RWPE2 (cell line): ENCODE measurements around the gene RAI14.
"Not testable (repeated sequence)": the region's sequence is repeated elsewhere in the genome, so short reads cannot be mapped to it uniquely, and the experiment has no call there.

ENCODE experiments used
- ATAC-seq: fragments of 200-7000 bp; cut with Tn5 transposase; 3 replicates; pipeline ENCODE4 v1.9.1; 2021; ENCODE audit warnings: low read depth
- DNase-seq: peaks from one replicate; pipeline ENCODE4 v3.0.0-alpha.2; 2020; ENCODE audit warnings: low spot score
- H3K27ac ChIP-seq: fragments of 450-650 bp; 2 replicates; pipeline ENCODE4 v1.5.1; 2017; ENCODE audit warnings: mild to moderate bottlenecking; ENCODE audit not compliant: poor library complexity, severe bottlenecking
- H3K27me3 ChIP-seq: fragments of 250-450 bp; sonication (Bioruptor Pico); 2 replicates; pipeline ENCODE4 v1.5.1; 2021; ENCODE audit warnings: mild to moderate bottlenecking, moderate library complexity; ENCODE audit not compliant: insufficient read depth, poor library complexity, severe bottlenecking
- H3K36me3 ChIP-seq: fragments of 250-450 bp; sonication (Bioruptor Pico); 2 replicates; pipeline ENCODE4 v1.5.1; 2020; ENCODE audit warnings: low read depth, mild to moderate bottlenecking, moderate library complexity
- H3K4me1 ChIP-seq: fragments of 250-450 bp; sonication (Bioruptor Pico); 2 replicates; pipeline ENCODE4 v1.5.1; 2021; ENCODE audit warnings: mild to moderate bottlenecking, moderate library complexity; ENCODE audit not compliant: insufficient read depth, poor library complexity, severe bottlenecking
- H3K4me3 ChIP-seq: fragments of 250-450 bp; sonication (Bioruptor Pico); 2 replicates; pipeline ENCODE4 v1.5.1; 2021; ENCODE audit warnings: mild to moderate bottlenecking, moderate library complexity; ENCODE audit not compliant: severe bottlenecking
- H3K9me3 ChIP-seq: fragments of 250-450 bp; sonication (Bioruptor Pico); 2 replicates; pipeline ENCODE4 v1.5.1; 2021; ENCODE audit warnings: mild to moderate bottlenecking, moderate library complexity; ENCODE audit not compliant: severe bottlenecking
- TF ChIP-seq, protein P1 (sequence below): fragments of 450-650 bp; IDR thresholded peaks from one replicate; pipeline ENCODE4 v1.5.1; 2017; ENCODE audit warnings: mild to moderate bottlenecking, moderate library complexity; ENCODE audit not compliant: poor library complexity, severe bottlenecking

The RAI14 gene

GRCh38 chr5:34755926-34756325, 99.8 kb downstream of the RAI14 start:
- ATAC-seq, result no peak
- H3K36me3 ChIP-seq, result peaks cover 40% of the 10 kb centered on the region
- TF ChIP-seq, protein P1, sequence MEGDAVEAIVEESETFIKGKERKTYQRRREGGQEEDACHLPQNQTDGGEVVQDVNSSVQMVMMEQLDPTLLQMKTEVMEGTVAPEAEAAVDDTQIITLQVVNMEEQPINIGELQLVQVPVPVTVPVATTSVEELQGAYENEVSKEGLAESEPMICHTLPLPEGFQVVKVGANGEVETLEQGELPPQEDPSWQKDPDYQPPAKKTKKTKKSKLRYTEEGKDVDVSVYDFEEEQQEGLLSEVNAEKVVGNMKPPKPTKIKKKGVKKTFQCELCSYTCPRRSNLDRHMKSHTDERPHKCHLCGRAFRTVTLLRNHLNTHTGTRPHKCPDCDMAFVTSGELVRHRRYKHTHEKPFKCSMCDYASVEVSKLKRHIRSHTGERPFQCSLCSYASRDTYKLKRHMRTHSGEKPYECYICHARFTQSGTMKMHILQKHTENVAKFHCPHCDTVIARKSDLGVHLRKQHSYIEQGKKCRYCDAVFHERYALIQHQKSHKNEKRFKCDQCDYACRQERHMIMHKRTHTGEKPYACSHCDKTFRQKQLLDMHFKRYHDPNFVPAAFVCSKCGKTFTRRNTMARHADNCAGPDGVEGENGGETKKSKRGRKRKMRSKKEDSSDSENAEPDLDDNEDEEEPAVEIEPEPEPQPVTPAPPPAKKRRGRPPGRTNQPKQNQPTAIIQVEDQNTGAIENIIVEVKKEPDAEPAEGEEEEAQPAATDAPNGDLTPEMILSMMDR, result no peak

GRCh38 chr5:34756781-34757624, 100.9 kb downstream of the RAI14 start:
- H3K36me3 ChIP-seq, result peaks cover 47% of the 10 kb centered on the region

More at GRCh38 chr5:34755926-34756325, 99.8 kb downstream of the RAI14 start:
- Histone ChIP-seq H3K4me3 (no peak overlapping the region), H3K4me1 (no peaks in the 10 kb centered on the region), H3K27ac (no peak overlapping the region), H3K27me3 (no peaks in the 10 kb centered on the region), H3K9me3 (no peaks in the 10 kb centered on the region)
- DNase-seq, result no peak

DNA sequence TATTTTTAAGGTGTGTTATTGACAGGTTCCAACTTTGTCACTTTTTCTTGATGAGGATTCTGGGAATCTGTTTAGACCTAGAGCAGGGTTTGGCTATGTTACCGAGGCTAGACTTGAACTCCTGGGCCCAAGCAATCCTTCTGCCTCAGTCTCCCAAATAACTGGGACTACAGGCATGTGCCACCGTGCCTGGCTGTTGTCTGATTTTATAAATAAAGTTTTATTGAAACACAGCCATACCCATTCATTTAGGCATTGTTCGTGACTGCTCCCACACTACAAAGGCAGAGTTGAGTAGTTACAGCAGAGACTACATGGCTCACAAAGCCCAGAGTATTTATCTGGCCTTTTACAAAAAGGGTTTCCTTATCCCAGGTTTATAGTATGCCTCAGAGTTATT, 102.4 kb downstream of the RAI14 start:
- Histone ChIP-seq H3K36me3 (peaks cover 54% of the 10 kb centered on the region), H3K4me3 (no peak overlapping the region), H3K4me1 (no peaks in the 10 kb centered on the region), H3K9me3 (no peaks in the 10 kb centered on the region), H3K27me3 (no peaks in the 10 kb centered on the region), H3K27ac (no peak overlapping the region)
- ATAC-seq (no peak), DNase-seq (no peak)
- TF ChIP-seq, protein P1, result no peak

More at GRCh38 chr5:34756781-34757624, 100.9 kb downstream of the RAI14 start:
- no peak for ATAC-seq
- no peak for DNase-seq
- H3K9me3 ChIP-seq, result no peaks in the 10 kb centered on the region
- H3K27me3 ChIP-seq, result no peaks in the 10 kb centered on the region
- no peak overlapping the region for H3K4me3 ChIP-seq
- H3K27ac ChIP-seq, result no peak overlapping the region
- H3K4me1 ChIP-seq, result no peaks in the 10 kb centered on the region
- TF ChIP-seq, protein P1, result no peak

DNA sequence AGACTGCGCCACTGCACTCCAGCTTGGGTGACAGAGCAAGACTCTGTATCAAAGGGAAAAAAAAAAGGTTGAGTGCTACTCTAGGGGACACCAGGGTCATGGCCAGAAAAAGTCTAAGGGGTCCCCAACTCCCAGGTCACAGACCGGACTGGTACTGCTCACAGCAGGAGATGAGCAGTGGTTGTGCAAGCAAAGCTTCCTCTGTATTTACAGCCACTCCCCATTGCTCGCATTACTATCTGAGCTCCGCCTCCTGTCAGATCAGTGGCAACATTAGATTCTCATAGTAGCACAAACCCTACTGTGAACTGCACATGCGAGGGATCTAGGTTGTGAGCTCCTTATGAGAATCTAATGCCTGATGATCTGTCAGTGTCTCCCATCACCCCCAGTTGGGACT, 103.1 kb downstream of the RAI14 start:
- H3K27ac ChIP-seq, H3K4me1 ChIP-seq, H3K27me3 ChIP-seq, ATAC-seq, DNase-seq, H3K4me3 ChIP-seq, H3K9me3 ChIP-seq: not testable (repeated sequence)
- H3K36me3 ChIP-seq, result peaks cover 59% of the 10 kb centered on the region

- Histone ChIP-seq H3K36me3 (peaks cover 40% of the 10 kb centered on the region), H3K4me3 (no peak overlapping the region), H3K27ac (no peak overlapping the region), H3K27me3 (no peaks in the 10 kb centered on the region), H3K4me1 (no peaks in the 10 kb centered on the region), H3K9me3 (no peaks in the 10 kb centered on the region)
- DNase-seq (no peak), ATAC-seq (no peak)
- TF ChIP-seq, protein P1, result no peak
These were observed 109.5 kb downstream of the RAI14 start for GRCh38 chr5:34765662-34766061.
